ENCODE measurements around the gene RBM10. TPM values are rescaled to one million over a fixed set of nuclear protein-coding genes. Genes with fewer than 3 reads are reported as not detected.
"Not testable (repeated sequence)": the region's sequence is repeated elsewhere in the genome, so short reads cannot be mapped to it uniquely, and the experiment has no call there.

Gene RBM10
- total RNA-seq, 4 donors from 2014 or later: 27.9 to 33.1 (median 30.2) TPM

DNA sequence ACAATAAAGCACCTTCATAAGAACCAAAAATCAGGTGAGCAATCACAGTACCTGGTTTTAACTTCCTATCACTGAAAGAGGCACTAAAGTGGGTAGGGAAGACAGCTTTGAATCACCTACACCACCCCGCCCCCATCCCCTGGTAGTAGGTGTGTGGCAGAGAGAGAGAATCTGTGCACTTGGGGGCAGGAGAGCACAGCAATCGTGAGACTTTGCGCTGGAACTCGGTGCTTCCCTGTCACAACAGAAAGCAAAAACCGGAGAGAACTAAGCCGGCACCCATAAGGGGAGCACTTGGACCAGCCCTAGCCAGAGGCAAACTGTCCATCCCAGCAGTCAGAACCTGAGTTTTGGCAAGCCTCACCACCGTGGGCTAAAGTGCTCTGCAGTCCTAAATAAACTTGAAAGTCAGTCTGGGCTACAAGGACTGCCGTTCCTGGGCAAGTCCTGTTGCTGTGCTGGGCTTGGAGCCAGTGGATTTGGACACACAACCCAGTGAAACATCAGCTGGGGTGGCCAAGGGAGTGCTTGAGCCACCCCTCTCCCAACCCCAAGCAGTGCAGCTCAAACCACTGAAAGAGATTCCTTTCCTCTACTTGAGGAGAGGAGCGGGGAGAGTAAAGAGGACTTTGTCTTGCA, 32.6 kb upstream of the RBM10 start:
- Histone ChIP-seq H3K9me3 (no peaks in the 10 kb centered on the region), H3K27ac (no peak overlapping the region), H3K4me1 (no peaks in the 10 kb centered on the region), H3K36me3 (no peaks in the 10 kb centered on the region), H3K27me3 (no peaks in the 10 kb centered on the region), H3K4me3 (no peak overlapping the region)
- TF ChIP-seq, protein P1, sequence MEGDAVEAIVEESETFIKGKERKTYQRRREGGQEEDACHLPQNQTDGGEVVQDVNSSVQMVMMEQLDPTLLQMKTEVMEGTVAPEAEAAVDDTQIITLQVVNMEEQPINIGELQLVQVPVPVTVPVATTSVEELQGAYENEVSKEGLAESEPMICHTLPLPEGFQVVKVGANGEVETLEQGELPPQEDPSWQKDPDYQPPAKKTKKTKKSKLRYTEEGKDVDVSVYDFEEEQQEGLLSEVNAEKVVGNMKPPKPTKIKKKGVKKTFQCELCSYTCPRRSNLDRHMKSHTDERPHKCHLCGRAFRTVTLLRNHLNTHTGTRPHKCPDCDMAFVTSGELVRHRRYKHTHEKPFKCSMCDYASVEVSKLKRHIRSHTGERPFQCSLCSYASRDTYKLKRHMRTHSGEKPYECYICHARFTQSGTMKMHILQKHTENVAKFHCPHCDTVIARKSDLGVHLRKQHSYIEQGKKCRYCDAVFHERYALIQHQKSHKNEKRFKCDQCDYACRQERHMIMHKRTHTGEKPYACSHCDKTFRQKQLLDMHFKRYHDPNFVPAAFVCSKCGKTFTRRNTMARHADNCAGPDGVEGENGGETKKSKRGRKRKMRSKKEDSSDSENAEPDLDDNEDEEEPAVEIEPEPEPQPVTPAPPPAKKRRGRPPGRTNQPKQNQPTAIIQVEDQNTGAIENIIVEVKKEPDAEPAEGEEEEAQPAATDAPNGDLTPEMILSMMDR (IDR thresholded peaks at IDR 0.05): no peak
- TF ChIP-seq POLR2A (IDR thresholded peaks at IDR 0.05) (no peak), EP300 (IDR thresholded peaks at IDR 0.05) (no peak), POLR2AphosphoS5 (IDR thresholded peaks at IDR 0.05) (no peak)
- DNase-seq (ENCODE audit: low spot score in 2 of 2): no peak
- 62% methylated on average over 9 of the region's 9 CpGs for WGBS

DNA sequence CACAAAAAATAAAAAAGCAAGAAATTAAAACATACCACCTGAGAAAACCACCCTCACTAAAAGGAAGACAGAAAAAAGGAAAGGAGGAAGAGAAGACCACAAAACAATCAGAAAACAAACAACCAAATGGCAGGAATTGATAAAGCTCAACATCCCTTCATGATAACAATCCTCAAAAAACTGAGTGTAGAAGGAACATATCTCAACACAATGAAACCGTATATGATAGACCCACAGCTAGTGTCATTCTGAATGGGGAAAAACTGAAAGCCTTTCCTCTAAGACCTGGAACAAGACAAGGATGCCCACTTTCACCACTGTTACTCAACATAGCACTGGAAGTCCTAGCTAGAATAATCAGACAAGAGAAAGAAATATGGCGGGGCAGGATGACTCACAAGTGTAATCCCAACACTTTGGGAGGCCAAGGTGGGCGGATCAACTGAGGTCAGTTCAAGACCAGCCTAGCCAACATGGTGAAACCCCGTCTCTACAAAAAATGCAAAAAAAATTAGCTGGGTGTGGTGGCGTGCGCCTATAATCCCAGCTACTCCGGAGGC, 28.4 kb upstream of the RBM10 start:
- DNase-seq (ENCODE audit: low spot score in 2 of 2); H3K27ac ChIP-seq; H3K9me3 ChIP-seq; H3K4me1 ChIP-seq; H3K4me3 ChIP-seq; H3K27me3 ChIP-seq; H3K36me3 ChIP-seq: not testable (repeated sequence)
- WGBS: 91% methylated on average over 7 of the region's 7 CpGs

DNA sequence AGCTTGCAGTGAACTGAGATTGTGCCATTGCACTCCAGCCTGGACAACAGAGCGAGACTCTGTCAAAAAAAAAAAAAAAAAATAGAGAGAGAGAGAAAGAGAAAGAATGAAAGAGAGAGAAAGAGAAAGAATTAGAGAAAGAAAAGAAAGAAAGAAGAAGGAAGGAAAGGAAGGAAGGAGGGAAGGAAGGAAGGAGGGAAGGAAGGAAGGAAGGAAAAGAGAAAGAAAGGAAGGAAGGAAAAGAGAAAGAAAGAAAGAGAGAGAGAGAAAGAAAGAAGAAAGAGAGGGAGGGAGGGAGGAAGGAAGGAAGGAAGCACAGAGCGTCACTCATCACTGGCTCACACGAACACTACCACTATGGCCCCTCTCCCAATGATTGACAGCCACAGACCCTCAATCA, 20.6 kb upstream of the RBM10 start:
- DNase-seq (ENCODE audit: low spot score in 2 of 2); H3K4me1 ChIP-seq; H3K9me3 ChIP-seq; H3K4me3 ChIP-seq; H3K27ac ChIP-seq; H3K36me3 ChIP-seq; H3K27me3 ChIP-seq: not testable (repeated sequence)
- WGBS: 77% methylated on average over 3 of the region's 3 CpGs

DNA sequence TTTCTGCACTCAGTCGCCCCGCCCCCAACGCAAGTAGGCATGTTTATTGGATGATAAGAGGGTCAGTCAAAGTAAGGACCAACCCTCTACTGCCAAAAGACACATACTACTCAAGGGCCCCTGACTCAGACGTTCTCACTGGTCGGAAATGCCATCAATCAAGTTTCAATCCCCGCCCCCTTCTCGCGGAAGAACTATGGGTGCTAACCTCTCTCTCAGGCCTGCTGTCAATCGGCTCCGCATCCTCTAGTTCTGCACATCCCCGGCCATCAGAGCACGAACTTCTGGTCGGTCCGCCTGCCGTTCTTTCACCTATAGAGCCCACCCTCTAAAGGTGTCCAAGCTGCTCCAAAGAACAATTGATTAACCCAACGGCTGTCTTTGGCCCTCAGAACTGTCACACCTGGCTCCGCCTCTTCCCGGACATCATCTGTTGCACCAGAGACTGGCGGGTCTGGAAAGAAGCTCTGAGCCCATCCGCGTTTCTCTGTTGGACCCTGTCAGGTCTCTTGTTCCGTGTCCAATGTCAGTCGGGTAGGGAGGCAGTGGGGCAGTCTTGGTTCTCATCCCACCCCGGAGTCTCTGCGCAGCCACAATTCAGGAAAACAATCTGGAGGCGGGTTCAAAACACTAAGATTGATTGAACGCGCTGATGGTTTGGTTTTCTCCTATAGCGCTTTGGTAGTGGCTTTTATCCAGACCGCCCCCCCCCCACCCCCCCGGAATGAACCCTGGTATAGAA, 15.7 kb upstream of the RBM10 start:
- TF ChIP-seq, protein P1 (IDR thresholded peaks at IDR 0.05): no peak
- TF ChIP-seq EP300 (IDR thresholded peaks at IDR 0.05): no peak
- TF ChIP-seq POLR2AphosphoS5 (IDR thresholded peaks at IDR 0.05): peak in 1 of 3 donors; percentile 45
- peaks cover 6% of the 10 kb centered on the region for H3K4me1 ChIP-seq
- no peaks in the 10 kb centered on the region for H3K27me3 ChIP-seq
- H3K4me3 ChIP-seq: peak overlapping the region; percentile 56
- no peaks in the 10 kb centered on the region for H3K9me3 ChIP-seq
- H3K36me3 ChIP-seq: no peaks in the 10 kb centered on the region
- DNase-seq (ENCODE audit: low spot score in 2 of 2): peak; percentile 92 to 93
- 33% methylated on average over 31 of the region's 31 CpGs for WGBS
- H3K27ac ChIP-seq: peak overlapping the region; percentile 79

DNA sequence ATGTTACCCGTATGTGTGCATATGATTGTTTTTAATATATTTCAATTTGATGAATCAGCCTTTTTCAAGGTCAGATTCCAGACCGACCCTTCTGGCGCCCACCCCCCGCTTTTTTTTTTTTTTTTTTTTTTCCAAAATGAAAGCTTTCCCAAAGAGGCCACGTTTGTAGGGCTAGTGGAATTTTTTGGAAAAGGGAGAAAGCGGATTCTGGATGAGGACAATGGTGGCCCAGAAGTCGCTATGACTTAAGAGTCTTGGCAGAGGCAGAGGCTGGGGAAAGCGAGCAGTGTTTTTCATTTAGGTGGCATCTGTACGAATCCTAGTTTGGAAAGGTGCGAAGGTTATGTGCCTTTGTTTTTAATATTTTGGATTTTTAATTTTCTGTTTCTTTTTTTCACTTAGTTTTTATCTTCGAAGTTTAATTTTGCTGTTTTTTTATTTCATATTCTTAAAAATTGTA, 15.1 kb upstream of the RBM10 start:
- no peak for DNase-seq (ENCODE audit: low spot score in 2 of 2)
- no peaks in the 10 kb centered on the region for H3K9me3 ChIP-seq
- peak overlapping the region; percentile 79 for H3K27ac ChIP-seq
- TF ChIP-seq, protein P1 (IDR thresholded peaks at IDR 0.05): no peak
- TF ChIP-seq POLR2A (IDR thresholded peaks at IDR 0.05) (no peak), EP300 (IDR thresholded peaks at IDR 0.05) (no peak), POLR2AphosphoS5 (IDR thresholded peaks at IDR 0.05) (no peak)
- H3K27me3 ChIP-seq: no peaks in the 10 kb centered on the region
- WGBS: 43% methylated on average over 11 of the region's 11 CpGs
- H3K4me1 ChIP-seq: peaks cover 6% of the 10 kb centered on the region
- H3K36me3 ChIP-seq: no peaks in the 10 kb centered on the region
- peak overlapping the region; percentile 56 for H3K4me3 ChIP-seq

DNA sequence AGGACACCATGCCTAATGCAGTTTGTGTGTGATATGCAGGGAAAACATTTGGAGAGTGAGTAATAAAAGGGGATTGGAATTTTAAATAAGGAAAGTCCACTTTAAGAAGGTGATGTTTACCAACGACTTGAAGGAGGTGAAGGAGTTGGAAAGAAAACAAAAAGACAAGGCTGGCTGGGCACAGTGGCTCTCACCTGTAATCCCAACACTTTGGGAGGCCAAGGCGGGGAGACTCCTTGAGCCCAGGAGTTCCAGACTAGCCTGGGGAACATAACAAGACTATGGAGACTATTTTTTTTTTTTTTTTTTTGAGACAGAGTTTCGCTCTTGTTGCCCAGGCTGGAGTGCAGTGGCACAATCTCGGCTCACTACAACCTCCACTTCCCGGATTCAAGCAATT, 11.5 kb upstream of the RBM10 start:
- 80% methylated on average over 5 of the region's 5 CpGs for WGBS
- TF ChIP-seq, protein P1 (IDR thresholded peaks at IDR 0.05): no peak
- TF ChIP-seq POLR2AphosphoS5 (IDR thresholded peaks at IDR 0.05) (no peak), EP300 (IDR thresholded peaks at IDR 0.05) (no peak), POLR2A (IDR thresholded peaks at IDR 0.05) (no peak)
- no peak overlapping the region for H3K4me3 ChIP-seq
- no peaks in the 10 kb centered on the region for H3K9me3 ChIP-seq
- DNase-seq (ENCODE audit: low spot score in 2 of 2): no peak
- no peaks in the 10 kb centered on the region for H3K36me3 ChIP-seq
- no peaks in the 10 kb centered on the region for H3K27me3 ChIP-seq
- H3K27ac ChIP-seq: no peak overlapping the region
- H3K4me1 ChIP-seq: peaks cover 6% of the 10 kb centered on the region

DNA sequence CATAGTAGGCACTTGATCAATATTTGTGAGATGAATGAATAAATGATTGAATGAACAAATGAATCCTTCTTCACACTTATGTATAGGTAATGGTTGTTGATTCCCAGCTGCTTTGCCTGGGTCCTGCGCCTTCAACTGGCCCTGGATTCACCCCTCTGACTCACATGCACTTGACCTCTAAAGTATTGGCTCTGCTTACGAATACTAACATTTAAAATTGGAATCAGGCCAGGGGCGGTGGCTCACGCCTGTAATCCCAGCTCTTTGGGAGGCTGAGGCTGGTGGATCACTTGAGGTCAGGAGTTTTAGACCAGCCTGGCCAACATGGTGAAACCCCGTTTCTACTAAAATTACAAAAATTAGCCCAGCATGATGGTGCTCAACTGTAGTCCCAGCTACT, 9.4 kb upstream of the RBM10 start:
- not testable (repeated sequence) for H3K36me3 ChIP-seq
- WGBS: 62% methylated on average over 5 of the region's 5 CpGs

More for the DNA sequence above, 9.4 kb upstream of the RBM10 start:
- not testable (repeated sequence) for H3K4me3 ChIP-seq; H3K27ac ChIP-seq; DNase-seq (ENCODE audit: low spot score in 2 of 2); H3K27me3 ChIP-seq; H3K4me1 ChIP-seq; H3K9me3 ChIP-seq

Measured in suprapubic skin (tissue), 4 donors.